ES-I3 (cell line): ENCODE results near the gene TRAM2.

Source experiments
- H3K36me3 ChIP-seq: 2 replicates; pipeline ENCODE4 v1.6.1; 2013; ENCODE audit warnings: mild to moderate bottlenecking, low read length, control low read depth, moderate library complexity; ENCODE audit not compliant: insufficient read depth
- H3K4me1 ChIP-seq: 2 replicates; pipeline ENCODE4 v1.6.1; 2013; ENCODE audit warnings: mild to moderate bottlenecking, control low read depth, low read length; ENCODE audit not compliant: insufficient read depth
- H3K9ac ChIP-seq: 2 replicates; pipeline ENCODE4 v1.6.1; 2013; ENCODE audit warnings: low read depth, mild to moderate bottlenecking, low read length, moderate library complexity
- H3K9me3 ChIP-seq: 2 replicates; pipeline ENCODE4 v1.6.1; 2013; ENCODE audit warnings: mild to moderate bottlenecking, low read length, moderate library complexity; ENCODE audit not compliant: control insufficient read depth, insufficient read depth

TRAM2 gene

GRCh38 chr6:52577022-52577777 is at the start of gene TRAM2:
Gene TRAM2 (minus strand): TSS chr6:52577060. CDS start chr6:52576915, 145 bp downstream.
- no peaks in the 10 kb centered on the region for H3K9me3 ChIP-seq
- H3K36me3 ChIP-seq, result no peaks in the 10 kb centered on the region
- peak within 1 kb of the TSS; percentile 92 for H3K9ac ChIP-seq
- H3K4me1 ChIP-seq, result peaks cover 35% of the 10 kb centered on the region

DNA sequence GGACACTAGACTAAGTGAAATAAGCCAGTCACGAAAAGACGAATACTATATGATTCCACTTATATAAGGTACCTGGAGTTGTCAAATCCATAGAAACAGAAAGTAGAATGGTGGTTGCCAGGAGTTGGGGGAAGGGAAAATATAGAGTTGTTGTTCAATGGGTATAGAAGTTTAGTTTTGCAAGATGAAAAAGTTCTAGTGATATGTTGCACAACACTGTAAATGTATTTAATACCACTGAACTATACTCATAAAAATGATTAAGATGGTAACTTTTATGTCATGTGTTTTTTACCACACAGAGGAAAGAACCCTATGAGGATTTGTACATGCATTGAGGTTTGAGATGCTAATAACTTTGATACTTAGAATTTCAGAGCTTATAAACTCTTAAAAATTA is 46.0 kb upstream of the TRAM2 start:
- H3K9ac ChIP-seq, result no peak overlapping the region
- H3K4me1 ChIP-seq, result no peaks in the 10 kb centered on the region
- H3K9me3 ChIP-seq, result no peaks in the 10 kb centered on the region
- no peaks in the 10 kb centered on the region for H3K36me3 ChIP-seq

- H3K9ac ChIP-seq, result no peak overlapping the region
- H3K36me3 ChIP-seq, result no peaks in the 10 kb centered on the region
- H3K9me3 ChIP-seq, result no peaks in the 10 kb centered on the region
- H3K4me1 ChIP-seq, result no peaks in the 10 kb centered on the region
Observed at GRCh38 chr6:52621631-52622030, 44.8 kb upstream of the TRAM2 start.

- Histone ChIP-seq H3K9ac (no peak overlapping the region), H3K9me3 (no peaks in the 10 kb centered on the region), H3K4me1 (no peaks in the 10 kb centered on the region), H3K36me3 (no peaks in the 10 kb centered on the region)
Observed at GRCh38 chr6:52620906-52621190, 44.0 kb upstream of the TRAM2 start.

GRCh38 chr6:52620055-52620905 is 43.4 kb upstream of the TRAM2 start:
- Histone ChIP-seq H3K4me1 (no peaks in the 10 kb centered on the region), H3K36me3 (no peaks in the 10 kb centered on the region), H3K9ac (no peak overlapping the region)

GRCh38 chr6:52617087-52617486 is 40.2 kb upstream of the TRAM2 start:
- Histone ChIP-seq H3K4me1 (peaks cover 7% of the 10 kb centered on the region; the same call in 1 of the 2 replicates), H3K9me3 (no peaks in the 10 kb centered on the region), H3K36me3 (no peaks in the 10 kb centered on the region), H3K9ac (no peak overlapping the region)

More at GRCh38 chr6:52620055-52620905, 43.4 kb upstream of the TRAM2 start:
- H3K9me3 ChIP-seq, result no peaks in the 10 kb centered on the region

DNA sequence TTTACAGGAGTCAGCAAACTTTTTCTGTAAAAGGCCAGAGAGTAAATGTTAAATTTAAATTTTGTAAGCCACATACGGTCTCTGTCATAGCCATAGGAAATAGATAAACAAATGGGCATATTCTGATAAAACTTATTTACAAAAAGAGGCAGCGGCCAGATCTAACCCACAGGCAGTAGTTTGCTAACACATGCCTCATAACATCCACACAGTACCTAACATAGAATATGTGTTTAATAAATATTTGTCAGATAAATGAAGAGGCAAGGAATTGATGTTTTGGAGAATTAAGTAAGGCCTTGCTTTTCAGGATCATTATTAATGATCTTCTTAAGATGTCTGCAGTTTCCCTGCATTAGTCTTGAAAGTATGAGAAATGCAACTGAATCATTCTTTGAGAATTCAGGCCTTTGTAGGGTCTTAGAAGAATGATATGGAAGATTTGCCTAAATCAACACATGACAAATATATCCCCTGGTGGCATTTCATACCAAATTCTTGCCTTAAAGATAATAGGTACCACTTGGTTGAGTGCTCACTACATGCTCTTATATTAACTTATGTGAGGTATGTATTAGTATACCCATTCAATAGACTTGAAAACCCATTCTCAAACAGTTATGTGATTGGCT is 39.3 kb upstream of the TRAM2 start:
- H3K9ac ChIP-seq, result no peak overlapping the region
- H3K9me3 ChIP-seq, result no peaks in the 10 kb centered on the region
- no peaks in the 10 kb centered on the region for H3K36me3 ChIP-seq
- peaks cover 7% of the 10 kb centered on the region; the same call in 1 of the 2 replicates for H3K4me1 ChIP-seq

DNA sequence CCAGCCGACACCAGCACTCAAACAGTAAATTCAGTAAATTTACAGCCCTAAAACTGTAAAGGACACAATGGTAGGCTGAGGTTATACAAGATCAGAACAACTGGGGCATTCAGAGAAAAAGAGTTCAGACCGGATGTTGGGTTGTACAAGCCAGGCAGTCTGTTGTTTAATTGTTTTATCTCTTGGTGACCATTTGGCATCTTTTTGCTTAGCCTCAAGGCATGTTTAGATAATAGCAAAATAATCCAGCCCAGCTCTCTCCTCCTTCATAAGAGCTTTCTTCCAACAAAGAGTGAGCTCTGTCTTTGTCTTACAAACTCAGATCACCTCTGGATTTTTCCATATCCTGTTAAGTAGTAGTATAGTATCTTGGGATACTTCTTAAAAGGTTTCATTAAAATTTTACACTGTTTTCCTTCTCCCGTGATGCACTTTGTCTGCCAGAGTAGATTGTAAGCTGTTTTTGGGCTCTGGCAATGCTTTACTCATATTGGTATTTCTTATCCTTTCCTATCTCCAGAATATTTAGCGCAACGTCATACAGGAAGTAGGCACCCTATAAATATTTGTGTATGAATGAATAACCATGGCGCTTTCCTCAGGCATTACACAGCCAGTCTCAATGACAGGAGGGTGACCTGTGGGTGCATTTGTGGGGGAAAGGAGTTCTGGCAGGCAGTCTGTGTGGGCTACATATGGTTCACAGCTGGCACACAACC is 35.6 kb upstream of the TRAM2 start:
- Histone ChIP-seq H3K9me3 (no peaks in the 10 kb centered on the region), H3K9ac (no peak overlapping the region), H3K36me3 (no peaks in the 10 kb centered on the region), H3K4me1 (peaks cover 7% of the 10 kb centered on the region; the same call in 1 of the 2 replicates)

- no peak overlapping the region for H3K9ac ChIP-seq
- H3K9me3 ChIP-seq, result no peaks in the 10 kb centered on the region
- peaks cover 7% of the 10 kb centered on the region; the same call in 1 of the 2 replicates for H3K4me1 ChIP-seq
- H3K36me3 ChIP-seq, result no peaks in the 10 kb centered on the region
Observed at GRCh38 chr6:52611833-52612232, 35.0 kb upstream of the TRAM2 start.

GRCh38 chr6:52610745-52611355 is 34.0 kb upstream of the TRAM2 start:
- Histone ChIP-seq H3K4me1 (peaks cover 7% of the 10 kb centered on the region; the same call in 1 of the 2 replicates), H3K36me3 (no peaks in the 10 kb centered on the region), H3K9ac (no peak overlapping the region), H3K9me3 (no peaks in the 10 kb centered on the region)

GRCh38 chr6:52610011-52610410 is 33.2 kb upstream of the TRAM2 start:
- Histone ChIP-seq H3K36me3 (no peaks in the 10 kb centered on the region), H3K9ac (no peak overlapping the region), H3K9me3 (no peaks in the 10 kb centered on the region), H3K4me1 (peaks cover 7% of the 10 kb centered on the region; the same call in 1 of the 2 replicates)

DNA sequence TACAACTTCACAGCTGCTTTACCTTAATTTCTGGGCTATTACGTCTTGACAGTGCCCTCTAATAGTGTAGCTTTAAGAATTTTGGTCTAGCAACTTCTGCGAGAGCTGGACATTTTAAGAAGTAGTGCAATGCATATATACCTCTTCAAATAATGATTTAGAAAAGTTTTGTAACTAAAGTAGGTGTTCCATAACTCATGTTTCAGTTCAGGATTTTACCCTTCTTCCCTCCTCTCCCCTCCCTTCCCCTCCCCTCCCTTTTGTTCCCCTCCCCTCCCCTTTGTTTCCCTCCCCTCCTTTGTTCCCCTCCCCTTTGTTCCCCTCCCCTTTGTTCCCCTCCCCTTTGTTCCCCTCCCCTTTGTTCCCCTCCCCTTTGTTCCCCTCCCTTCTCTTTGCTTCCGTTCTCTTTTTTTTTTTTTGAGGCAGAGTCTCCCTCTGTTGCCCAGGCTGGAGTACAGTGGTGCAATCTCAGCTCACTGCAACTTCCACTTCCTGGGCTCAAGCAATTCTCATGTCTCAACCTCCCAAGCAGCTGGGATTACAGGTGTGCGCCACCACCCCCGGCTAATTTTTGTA is 28.8 kb upstream of the TRAM2 start:
- Histone ChIP-seq H3K36me3 (no peaks in the 10 kb centered on the region), H3K9me3 (no peaks in the 10 kb centered on the region), H3K4me1 (peaks cover 6% of the 10 kb centered on the region; the same call in 1 of the 2 replicates), H3K9ac (no peak overlapping the region)

GRCh38 chr6:52603000-52603795 is 26.3 kb upstream of the TRAM2 start:
- no peaks in the 10 kb centered on the region for H3K36me3 ChIP-seq
- no peak overlapping the region for H3K9ac ChIP-seq
- peaks cover 6% of the 10 kb centered on the region; the same call in 1 of the 2 replicates for H3K4me1 ChIP-seq

More at GRCh38 chr6:52603000-52603795, 26.3 kb upstream of the TRAM2 start:
- no peaks in the 10 kb centered on the region for H3K9me3 ChIP-seq
